Measurements from ENCODE around the gene NT5C3A. TPM values are rescaled to one million over a fixed set of nuclear protein-coding genes. Genes with fewer than 3 reads are reported as not detected.

NT5C3A gene
- total RNA-seq, 1 experiment from 2014 or later: 20.0 TPM

- peak overlapping the region; percentile 92 for H3K4me3 ChIP-seq (ENCODE audit: insufficient read depth, low read depth, low read length)
- no peaks in the 10 kb centered on the region for H3K27me3 ChIP-seq (ENCODE audit: control insufficient read depth, insufficient read depth, low read length)
- DNase-seq: peak; percentile 95
- H3K36me3 ChIP-seq (replicated peaks; ENCODE audit: control insufficient read depth, insufficient read depth, low read length): no peaks in the 10 kb centered on the region
Measured at GRCh38 chr7:33062782-33063443, 337 bp upstream of the NT5C3A start.

- no peak for DNase-seq
- Histone ChIP-seq H3K4me3 (ENCODE audit: insufficient read depth, low read depth, low read length) (peak overlapping the region; percentile 92), H3K27me3 (ENCODE audit: control insufficient read depth, insufficient read depth, low read length) (no peaks in the 10 kb centered on the region), H3K36me3 (replicated peaks; ENCODE audit: control insufficient read depth, insufficient read depth, low read length) (no peaks in the 10 kb centered on the region)
Measured at GRCh38 chr7:33061282-33061937, 1.2 kb downstream of the NT5C3A start.

DNA sequence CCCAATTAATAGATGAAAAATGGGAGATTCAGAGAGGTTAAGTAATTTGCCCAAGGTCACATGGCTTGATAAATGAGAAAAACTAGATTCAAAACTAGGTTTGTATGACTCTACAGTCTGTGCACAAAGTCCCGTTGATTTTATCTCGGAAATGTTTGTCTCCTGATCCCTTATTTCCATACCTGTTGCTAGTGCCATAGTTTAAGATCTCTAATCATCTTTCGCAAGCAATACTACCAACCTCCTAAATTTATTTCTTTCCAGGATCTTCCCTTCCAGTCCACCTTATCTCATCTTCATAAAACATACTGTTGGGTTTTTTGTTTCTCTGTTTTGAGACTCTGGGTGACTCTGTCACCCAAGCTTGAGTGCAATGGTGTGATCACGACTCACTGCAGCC is 2.9 kb downstream of the NT5C3A start:
- Histone ChIP-seq H3K4me3 (ENCODE audit: insufficient read depth, low read depth, low read length) (no peak overlapping the region), H3K27me3 (ENCODE audit: control insufficient read depth, insufficient read depth, low read length) (no peaks in the 10 kb centered on the region), H3K36me3 (replicated peaks; ENCODE audit: control insufficient read depth, insufficient read depth, low read length) (no peaks in the 10 kb centered on the region)
- DNase-seq: no peak

DNA sequence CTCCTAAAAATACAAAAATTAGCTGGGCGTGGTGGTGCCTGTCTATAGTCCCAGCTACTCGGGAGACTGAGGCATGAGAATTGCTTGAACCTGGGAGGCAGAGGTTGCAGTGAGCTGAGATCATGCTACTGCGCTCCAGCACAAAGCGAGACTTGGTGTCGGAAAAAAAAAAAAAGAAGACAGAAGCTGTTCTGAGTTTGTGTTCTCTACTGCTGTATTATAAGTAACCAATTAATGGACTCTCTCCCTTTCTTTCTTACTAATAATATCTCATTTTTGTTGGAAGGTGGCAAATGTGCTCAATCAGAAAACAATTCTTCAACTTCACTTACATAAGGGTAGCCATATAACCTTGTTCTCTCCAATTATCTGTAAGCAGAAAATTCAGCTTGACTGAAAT is 7.4 kb downstream of the NT5C3A start:
- no peaks in the 10 kb centered on the region for H3K36me3 ChIP-seq (replicated peaks; ENCODE audit: control insufficient read depth, insufficient read depth, low read length)
- no peaks in the 10 kb centered on the region for H3K27me3 ChIP-seq (ENCODE audit: control insufficient read depth, insufficient read depth, low read length)
- DNase-seq: no peak
- no peak overlapping the region for H3K4me3 ChIP-seq (ENCODE audit: insufficient read depth, low read depth, low read length)

DNA sequence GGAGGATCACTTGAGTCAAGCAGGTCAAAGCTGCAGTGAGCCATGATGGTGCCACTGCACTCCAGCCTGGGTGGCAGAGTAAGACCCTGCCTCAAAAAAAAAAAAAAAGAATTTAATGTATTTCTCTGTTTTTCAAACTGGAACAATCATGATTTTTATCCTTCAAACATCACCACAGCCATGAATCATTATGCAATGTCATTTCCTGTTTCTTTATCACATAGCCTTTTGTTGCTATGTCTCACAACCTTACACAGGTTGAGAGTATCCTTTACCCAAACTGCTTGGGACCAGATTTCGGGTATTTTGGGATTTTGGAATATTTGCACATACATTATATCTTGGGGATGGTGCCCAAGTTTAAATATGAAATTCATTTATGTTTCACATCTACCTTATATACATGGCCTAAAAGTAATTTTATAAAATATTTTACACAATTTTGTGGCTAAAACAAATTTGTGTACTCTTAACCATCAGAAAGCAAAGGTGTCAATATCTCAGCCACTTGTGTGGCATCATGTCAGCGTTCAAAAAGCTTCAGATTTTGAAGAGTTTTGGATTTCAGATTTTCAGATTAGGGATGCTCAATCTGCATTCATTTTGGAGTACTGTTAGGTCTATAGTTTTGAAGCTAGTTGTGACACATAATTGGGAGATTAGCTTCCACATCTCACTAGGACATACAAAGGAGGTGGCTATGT is 8.2 kb downstream of the NT5C3A start:
- Histone ChIP-seq H3K36me3 (replicated peaks; ENCODE audit: control insufficient read depth, insufficient read depth, low read length) (no peaks in the 10 kb centered on the region), H3K27me3 (ENCODE audit: control insufficient read depth, insufficient read depth, low read length) (no peaks in the 10 kb centered on the region), H3K4me3 (ENCODE audit: insufficient read depth, low read depth, low read length) (no peak overlapping the region)
- no peak for DNase-seq

- no peak for DNase-seq
- H3K36me3 ChIP-seq (replicated peaks; ENCODE audit: control insufficient read depth, insufficient read depth, low read length): no peaks in the 10 kb centered on the region
- no peak overlapping the region for H3K4me3 ChIP-seq (ENCODE audit: insufficient read depth, low read depth, low read length)
- H3K27me3 ChIP-seq (ENCODE audit: control insufficient read depth, insufficient read depth, low read length): no peaks in the 10 kb centered on the region
Measured at GRCh38 chr7:33053721-33054120, 8.9 kb downstream of the NT5C3A start.

- peak; percentile 13 for DNase-seq
- Histone ChIP-seq H3K4me3 (ENCODE audit: insufficient read depth, low read depth, low read length) (no peak overlapping the region), H3K27me3 (ENCODE audit: control insufficient read depth, insufficient read depth, low read length) (no peaks in the 10 kb centered on the region), H3K36me3 (replicated peaks; ENCODE audit: control insufficient read depth, insufficient read depth, low read length) (no peaks in the 10 kb centered on the region)
Measured at GRCh38 chr7:33050535-33051318, 11.8 kb downstream of the NT5C3A start.

DNA sequence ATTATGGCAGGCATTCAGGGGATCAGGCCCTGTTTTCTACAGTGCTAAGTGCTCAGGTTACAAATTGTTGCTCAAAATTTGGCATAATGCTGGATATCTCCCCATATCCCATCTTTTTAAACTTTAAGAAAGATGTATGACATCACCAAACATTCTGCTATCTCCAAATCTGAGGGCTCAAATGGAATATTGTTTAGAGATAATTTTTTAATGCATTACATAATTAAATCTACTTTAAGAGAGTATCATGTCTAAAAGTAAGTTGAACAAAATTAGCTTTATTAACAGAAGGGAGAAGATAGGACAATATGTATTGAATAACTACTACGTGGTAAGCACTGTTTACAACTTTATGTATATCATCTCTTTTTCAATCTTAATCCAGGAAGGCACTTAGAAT is 13.9 kb downstream of the NT5C3A start:
- no peak for DNase-seq
- H3K36me3 ChIP-seq (replicated peaks; ENCODE audit: control insufficient read depth, insufficient read depth, low read length): no peaks in the 10 kb centered on the region
- no peaks in the 10 kb centered on the region for H3K27me3 ChIP-seq (ENCODE audit: control insufficient read depth, insufficient read depth, low read length)
- H3K4me3 ChIP-seq (ENCODE audit: insufficient read depth, low read depth, low read length): no peak overlapping the region

DNA sequence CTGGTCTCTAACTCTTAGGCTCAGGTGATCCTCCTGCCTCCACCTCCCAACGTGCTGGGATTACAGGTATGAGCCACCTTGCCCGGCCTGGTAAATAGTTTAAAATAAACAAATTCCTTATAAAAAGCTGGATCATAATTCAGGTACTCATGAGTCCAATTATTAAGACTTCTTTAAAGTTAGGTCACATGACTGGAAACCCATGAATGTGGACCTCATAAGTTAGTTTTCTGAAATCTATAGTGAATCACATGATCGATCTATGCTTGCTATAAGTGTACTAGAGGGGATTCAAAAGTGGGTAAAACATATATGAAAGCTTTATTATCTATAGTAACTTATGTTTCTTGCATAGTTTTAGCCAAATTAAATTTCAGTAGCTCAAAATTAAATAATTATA is 14.3 kb downstream of the NT5C3A start:
- H3K27me3 ChIP-seq (ENCODE audit: control insufficient read depth, insufficient read depth, low read length): no peaks in the 10 kb centered on the region
- no peak overlapping the region for H3K4me3 ChIP-seq (ENCODE audit: insufficient read depth, low read depth, low read length)
- no peaks in the 10 kb centered on the region for H3K36me3 ChIP-seq (replicated peaks; ENCODE audit: control insufficient read depth, insufficient read depth, low read length)
- DNase-seq: no peak

- Histone ChIP-seq H3K4me3 (ENCODE audit: insufficient read depth, low read depth, low read length) (no peak overlapping the region), H3K36me3 (replicated peaks; ENCODE audit: control insufficient read depth, insufficient read depth, low read length) (no peaks in the 10 kb centered on the region), H3K27me3 (ENCODE audit: control insufficient read depth, insufficient read depth, low read length) (no peaks in the 10 kb centered on the region)
- no peak for DNase-seq
Measured at GRCh38 chr7:33044986-33045385, 17.6 kb downstream of the NT5C3A start.

- DNase-seq: no peak
- no peak overlapping the region for H3K4me3 ChIP-seq (ENCODE audit: insufficient read depth, low read depth, low read length)
- H3K36me3 ChIP-seq (replicated peaks; ENCODE audit: control insufficient read depth, insufficient read depth, low read length): no peaks in the 10 kb centered on the region
- H3K27me3 ChIP-seq (ENCODE audit: control insufficient read depth, insufficient read depth, low read length): no peaks in the 10 kb centered on the region
Measured at GRCh38 chr7:33044401-33044718, 18.2 kb downstream of the NT5C3A start.

- no peak for DNase-seq
- Histone ChIP-seq H3K27me3 (ENCODE audit: control insufficient read depth, insufficient read depth, low read length) (no peaks in the 10 kb centered on the region), H3K36me3 (replicated peaks; ENCODE audit: control insufficient read depth, insufficient read depth, low read length) (no peaks in the 10 kb centered on the region), H3K4me3 (ENCODE audit: insufficient read depth, low read depth, low read length) (no peak overlapping the region)
Measured at GRCh38 chr7:33043501-33044400, 18.8 kb downstream of the NT5C3A start.

GRCh38 chr7:33041631-33042428 is 20.7 kb downstream of the NT5C3A start:
- Histone ChIP-seq H3K27me3 (ENCODE audit: control insufficient read depth, insufficient read depth, low read length) (no peaks in the 10 kb centered on the region), H3K36me3 (replicated peaks; ENCODE audit: control insufficient read depth, insufficient read depth, low read length) (no peaks in the 10 kb centered on the region), H3K4me3 (ENCODE audit: insufficient read depth, low read depth, low read length) (no peak overlapping the region)
- DNase-seq: no peak
